ENCODE data around the gene TBL3.

TBL3 gene

DNA sequence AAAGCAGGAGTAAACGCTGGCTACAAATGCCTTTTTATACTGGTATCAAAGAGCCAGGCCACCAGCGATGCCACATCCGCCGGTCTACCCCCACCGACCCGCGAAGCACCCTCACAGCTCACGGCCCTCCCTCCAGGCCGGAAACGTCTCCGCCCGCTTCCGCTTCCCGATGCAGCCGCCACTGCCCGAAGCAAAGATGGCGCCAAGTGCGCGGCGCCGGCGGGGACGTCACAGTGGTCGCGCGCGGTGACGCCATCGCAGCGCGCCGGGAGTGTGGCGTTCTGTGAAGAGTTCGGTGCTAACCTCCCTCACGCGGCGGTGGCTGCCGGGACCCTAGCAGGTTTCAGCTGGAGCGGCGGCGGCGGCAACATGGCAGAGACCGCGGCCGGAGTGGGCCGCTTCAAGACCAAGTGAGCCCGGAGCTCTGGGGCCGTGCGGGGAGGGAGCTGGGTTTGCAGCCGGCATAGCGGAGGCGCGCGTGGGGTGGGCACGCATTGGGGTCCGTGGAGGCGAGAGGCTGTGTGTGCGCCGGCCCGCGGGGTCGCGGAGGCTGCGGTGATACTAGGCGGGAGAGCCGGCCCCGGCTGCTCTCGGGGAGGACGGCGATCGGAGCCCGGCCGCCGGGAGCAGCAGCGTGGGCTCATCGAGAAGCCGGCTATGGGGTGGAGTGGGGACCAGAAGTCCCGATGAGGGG lies at the start of gene TBL3:
TBL3 (plus strand) TSS at position 258 of the 694 bp plus-strand sequence; CDS start at position 370, 112 bp downstream.
- Mint-ChIP-seq H3K4me3 (peak within 1 kb of the TSS; percentile 95), H3K27me3 (ENCODE audit: low read depth, poor library complexity) (peaks cover 8% of the 10 kb centered on the region), H3K36me3 (ENCODE audit: low read depth) (no peaks in the 10 kb centered on the region), H3K27ac (peak within 1 kb of the TSS; percentile 96), H3K9me3 (no peaks in the 10 kb centered on the region), H3K4me1 (peaks cover 20% of the 10 kb centered on the region)
- DNase-seq: peak; percentile 94
- TF ChIP-seq, protein P1, sequence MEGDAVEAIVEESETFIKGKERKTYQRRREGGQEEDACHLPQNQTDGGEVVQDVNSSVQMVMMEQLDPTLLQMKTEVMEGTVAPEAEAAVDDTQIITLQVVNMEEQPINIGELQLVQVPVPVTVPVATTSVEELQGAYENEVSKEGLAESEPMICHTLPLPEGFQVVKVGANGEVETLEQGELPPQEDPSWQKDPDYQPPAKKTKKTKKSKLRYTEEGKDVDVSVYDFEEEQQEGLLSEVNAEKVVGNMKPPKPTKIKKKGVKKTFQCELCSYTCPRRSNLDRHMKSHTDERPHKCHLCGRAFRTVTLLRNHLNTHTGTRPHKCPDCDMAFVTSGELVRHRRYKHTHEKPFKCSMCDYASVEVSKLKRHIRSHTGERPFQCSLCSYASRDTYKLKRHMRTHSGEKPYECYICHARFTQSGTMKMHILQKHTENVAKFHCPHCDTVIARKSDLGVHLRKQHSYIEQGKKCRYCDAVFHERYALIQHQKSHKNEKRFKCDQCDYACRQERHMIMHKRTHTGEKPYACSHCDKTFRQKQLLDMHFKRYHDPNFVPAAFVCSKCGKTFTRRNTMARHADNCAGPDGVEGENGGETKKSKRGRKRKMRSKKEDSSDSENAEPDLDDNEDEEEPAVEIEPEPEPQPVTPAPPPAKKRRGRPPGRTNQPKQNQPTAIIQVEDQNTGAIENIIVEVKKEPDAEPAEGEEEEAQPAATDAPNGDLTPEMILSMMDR (IDR thresholded peaks at IDR 0.05): no peak

DNA sequence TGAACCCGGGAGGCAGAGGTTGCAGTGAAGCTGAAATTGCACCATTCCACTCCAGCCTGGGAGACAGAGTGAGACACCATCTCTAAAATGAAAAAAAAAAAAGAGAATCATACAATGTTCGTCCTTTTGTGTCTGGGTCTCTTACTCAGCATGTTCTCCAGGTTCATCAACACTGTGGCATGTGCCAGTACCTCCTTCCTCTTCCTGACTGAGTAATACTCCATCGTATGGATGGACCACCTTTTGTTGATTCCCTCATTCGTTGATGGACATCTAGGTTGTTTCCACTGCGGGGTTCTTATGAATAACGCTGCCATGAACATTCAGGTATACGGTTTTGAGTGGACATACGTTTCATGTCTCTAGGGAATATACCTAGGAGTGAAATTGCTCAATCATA lies 49.5 kb upstream of the TBL3 start:
- Mint-ChIP-seq H3K27ac (no peak overlapping the region), H3K4me3 (no peak overlapping the region), H3K9me3 (no peaks in the 10 kb centered on the region), H3K27me3 (ENCODE audit: low read depth, poor library complexity) (peaks cover 64% of the 10 kb centered on the region), H3K4me1 (peaks cover 47% of the 10 kb centered on the region), H3K36me3 (ENCODE audit: low read depth) (no peaks in the 10 kb centered on the region)
- TF ChIP-seq, protein P1 (IDR thresholded peaks at IDR 0.05): no peak
- DNase-seq: no peak

DNA sequence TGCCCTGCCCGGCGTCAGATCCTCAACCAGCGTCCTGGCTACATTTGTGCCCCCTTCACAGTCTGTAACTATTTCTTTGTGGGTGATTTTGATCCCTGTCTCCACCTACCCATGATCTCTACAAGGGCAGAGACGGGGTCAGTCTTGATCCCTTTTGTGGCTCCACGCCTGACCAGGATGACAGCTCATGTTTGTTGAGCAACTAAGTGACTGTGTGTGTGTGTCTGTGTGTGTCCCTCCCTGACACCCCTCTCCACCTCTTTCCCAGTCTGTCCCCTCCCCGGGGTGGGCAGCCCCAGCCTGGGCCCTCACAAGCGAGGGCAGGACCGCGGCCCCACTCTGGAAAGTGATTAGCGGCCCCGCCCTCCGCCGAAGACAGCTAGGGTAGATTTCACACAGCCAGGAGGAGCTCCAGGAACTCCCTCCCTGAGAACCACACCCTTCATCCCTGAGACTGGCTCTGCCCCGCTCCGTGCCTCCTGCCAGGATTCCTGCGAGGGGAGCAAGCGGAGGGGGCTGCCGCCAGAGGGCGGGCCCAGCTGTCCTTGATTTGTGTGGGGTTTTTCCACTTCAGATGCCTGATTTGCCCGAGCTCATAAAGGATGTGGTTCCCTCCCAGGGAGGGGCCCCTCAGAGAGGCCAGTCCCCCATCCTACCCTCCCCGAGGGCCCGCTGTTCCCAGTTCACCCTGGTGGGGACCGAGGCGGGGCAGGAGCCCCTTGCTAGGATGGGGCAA lies 48.4 kb upstream of the TBL3 start:
- Mint-ChIP-seq H3K27ac (no peak overlapping the region), H3K27me3 (ENCODE audit: low read depth, poor library complexity) (peaks cover 58% of the 10 kb centered on the region)

DNA sequence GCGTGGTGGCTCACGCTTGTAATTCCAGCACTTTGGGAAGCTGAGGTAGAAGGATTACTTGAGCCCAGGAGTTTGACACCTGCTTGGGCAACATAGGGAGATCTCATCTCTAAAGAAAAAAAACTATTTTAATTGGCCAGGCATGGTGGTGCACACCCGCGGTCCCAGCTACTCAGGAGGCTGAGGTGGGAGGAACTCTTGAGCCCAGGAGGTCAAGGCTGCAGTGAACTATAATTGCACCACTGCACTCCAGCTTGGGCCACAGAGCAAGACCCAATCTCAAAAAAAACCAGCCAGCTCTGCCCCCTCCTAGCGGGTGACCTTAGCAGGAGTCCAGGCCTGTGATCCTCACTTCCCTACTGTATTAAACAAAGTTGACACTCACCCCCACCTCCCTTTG lies 47.8 kb upstream of the TBL3 start:
- Mint-ChIP-seq H3K4me1 (peaks cover 50% of the 10 kb centered on the region), H3K4me3 (no peak overlapping the region), H3K27me3 (ENCODE audit: low read depth, poor library complexity) (peaks cover 52% of the 10 kb centered on the region), H3K9me3 (no peaks in the 10 kb centered on the region), H3K36me3 (ENCODE audit: low read depth) (no peaks in the 10 kb centered on the region), H3K27ac (no peak overlapping the region)
- DNase-seq: no peak
- TF ChIP-seq, protein P1 (IDR thresholded peaks at IDR 0.05): no peak

More for the DNA sequence above, 48.4 kb upstream of the TBL3 start:
- Mint-ChIP-seq H3K4me1 (peaks cover 51% of the 10 kb centered on the region), H3K9me3 (no peaks in the 10 kb centered on the region), H3K4me3 (no peak overlapping the region), H3K36me3 (ENCODE audit: low read depth) (no peaks in the 10 kb centered on the region)
- DNase-seq: peak; percentile 76
- TF ChIP-seq, protein P1 (IDR thresholded peaks at IDR 0.05): peak; percentile 55

DNA sequence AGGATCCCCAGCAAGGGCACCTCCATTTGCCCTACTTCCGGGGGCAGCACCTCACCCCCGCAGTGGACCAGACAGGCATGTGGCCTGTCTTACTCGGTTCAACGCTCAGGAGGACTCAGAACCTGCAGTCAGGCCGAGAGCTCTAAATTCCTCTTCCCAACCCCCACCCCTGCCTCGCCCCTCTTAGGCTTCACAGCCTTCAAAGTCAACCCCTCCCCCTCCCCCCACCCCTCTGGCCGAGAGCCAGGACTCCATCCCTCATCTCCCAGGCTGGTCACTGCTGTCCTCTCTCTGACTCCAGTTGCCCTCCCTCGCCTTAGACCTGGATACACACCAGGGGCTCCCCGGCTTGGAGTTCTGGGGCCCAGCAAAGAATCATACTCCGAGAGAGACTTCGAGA lies 45.6 kb upstream of the TBL3 start:
- Mint-ChIP-seq H3K27me3 (ENCODE audit: low read depth, poor library complexity) (peaks cover 37% of the 10 kb centered on the region), H3K4me3 (no peak overlapping the region), H3K27ac (no peak overlapping the region), H3K9me3 (no peaks in the 10 kb centered on the region), H3K4me1 (peaks cover 41% of the 10 kb centered on the region), H3K36me3 (ENCODE audit: low read depth) (no peaks in the 10 kb centered on the region)
- TF ChIP-seq, protein P1 (IDR thresholded peaks at IDR 0.05): no peak
- DNase-seq: no peak

Data from nephron progenitor cell (in vitro differentiated cells).